Urothelium cell line (cell line): Measurements from ENCODE around the gene NCF4.
A peak's percentile ranks its signal among the peaks of the same experiment; 100 is the strongest.

Experiments used
- DNase-seq: peaks from one replicate; pipeline ENCODE4 v3.0.0; 2011; ENCODE audit warnings: low spot score, mixed read lengths
- FAIRE-seq: peaks from 2 replicates; lab custom pipeline; 2011; peaks lifted over from hg19 to GRCh38; lab: Jason Lieb, UNC

NCF4 gene

DNA sequence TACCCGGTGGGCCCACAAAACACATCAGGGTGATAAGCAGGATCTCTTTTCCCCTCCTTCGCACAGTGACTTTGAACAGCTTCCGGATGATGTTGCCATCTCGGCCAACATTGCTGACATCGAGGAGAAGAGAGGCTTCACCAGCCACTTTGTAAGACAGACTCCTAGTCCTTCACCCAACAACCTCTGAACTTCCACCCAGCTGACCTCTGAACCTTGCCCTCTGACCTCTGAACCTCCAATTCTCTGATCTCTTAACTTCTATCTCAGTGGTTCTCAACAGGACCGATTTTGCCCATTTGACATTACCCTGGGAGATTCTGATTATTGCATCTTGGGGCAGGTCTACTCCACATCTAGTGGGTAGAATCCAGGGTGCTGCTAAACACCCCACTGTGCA, 3.2 kb downstream of the NCF4 start:
- FAIRE-seq (no peak), DNase-seq (no peak)

DNA sequence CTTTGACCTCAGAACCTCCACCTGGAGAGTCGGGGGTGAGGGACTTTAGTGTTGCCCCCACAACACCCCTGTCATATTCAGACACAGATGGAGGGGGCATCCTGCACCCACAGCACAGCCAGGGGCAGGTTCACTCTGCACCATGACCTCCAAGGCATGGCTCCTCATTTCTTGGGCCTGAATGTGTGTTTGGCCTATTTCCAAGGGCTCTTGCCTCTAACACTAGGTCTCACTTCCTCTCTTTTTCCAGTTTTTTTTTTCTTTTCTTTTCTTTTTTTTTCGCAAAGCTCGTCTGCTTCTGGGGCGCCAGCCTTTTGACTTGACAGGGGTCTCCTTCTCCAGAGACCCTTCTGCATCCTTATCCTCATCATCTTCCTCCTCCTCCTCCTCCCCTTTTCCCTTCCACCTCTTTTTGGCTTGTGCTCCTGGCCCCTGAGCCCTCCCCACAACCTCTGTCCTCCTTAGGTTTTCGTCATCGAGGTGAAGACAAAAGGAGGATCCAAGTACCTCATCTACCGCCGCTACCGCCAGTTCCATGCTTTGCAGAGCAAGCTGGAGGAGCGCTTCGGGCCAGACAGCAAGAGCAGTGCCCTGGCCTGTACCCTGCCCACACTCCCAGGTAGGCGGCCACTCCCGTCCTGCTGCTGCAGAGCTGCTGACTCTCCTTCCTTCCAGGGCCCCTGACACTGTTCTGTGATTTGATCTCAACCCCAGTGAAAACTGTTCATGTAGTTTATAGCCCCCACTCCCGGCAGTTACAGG, 3.8 kb downstream of the NCF4 start:
- no peak for DNase-seq
- FAIRE-seq = peak; percentile 37

DNA sequence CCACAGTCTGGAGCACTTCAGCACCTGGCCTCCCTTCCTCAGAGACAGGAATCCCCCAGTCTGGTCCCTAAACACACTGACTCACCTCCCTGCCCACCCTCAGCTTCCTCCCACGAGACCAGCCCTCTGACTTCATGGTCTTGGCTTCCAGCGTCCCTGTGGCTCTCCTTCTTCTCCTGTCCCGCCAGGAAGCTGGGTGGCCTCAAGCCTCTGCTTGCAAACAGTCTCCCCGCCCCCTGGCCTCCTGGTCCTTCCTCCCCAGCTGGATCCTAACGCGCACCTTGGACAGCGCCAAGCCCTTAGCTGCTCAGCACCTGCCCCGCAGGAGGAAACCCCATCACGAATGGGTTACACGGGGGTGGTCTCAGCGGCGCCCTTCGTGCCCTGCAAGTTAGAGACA, 4.5 kb downstream of the NCF4 start:
- FAIRE-seq (peak; percentile 88), DNase-seq (peak; percentile 82)

DNA sequence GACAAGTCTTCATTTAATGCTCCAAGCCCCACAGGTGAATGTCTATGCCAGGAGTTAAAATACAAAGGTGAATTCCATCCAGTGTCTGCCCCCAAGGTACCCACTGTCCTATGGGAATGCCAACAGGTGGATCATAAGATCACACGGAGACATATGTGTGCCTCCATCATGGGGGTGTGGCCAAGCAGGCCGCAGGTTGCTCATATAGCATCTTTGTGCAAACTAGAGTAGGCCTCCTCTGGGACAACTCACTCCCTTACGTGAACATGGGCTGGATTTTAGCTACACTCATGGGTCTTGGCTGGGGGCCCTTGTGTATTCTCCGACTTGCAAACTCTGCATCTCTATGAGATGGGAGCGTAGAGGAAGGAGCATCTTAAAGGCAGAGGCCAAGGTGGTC, 6.9 kb downstream of the NCF4 start:
- no peak for DNase-seq
- no peak for FAIRE-seq

DNA sequence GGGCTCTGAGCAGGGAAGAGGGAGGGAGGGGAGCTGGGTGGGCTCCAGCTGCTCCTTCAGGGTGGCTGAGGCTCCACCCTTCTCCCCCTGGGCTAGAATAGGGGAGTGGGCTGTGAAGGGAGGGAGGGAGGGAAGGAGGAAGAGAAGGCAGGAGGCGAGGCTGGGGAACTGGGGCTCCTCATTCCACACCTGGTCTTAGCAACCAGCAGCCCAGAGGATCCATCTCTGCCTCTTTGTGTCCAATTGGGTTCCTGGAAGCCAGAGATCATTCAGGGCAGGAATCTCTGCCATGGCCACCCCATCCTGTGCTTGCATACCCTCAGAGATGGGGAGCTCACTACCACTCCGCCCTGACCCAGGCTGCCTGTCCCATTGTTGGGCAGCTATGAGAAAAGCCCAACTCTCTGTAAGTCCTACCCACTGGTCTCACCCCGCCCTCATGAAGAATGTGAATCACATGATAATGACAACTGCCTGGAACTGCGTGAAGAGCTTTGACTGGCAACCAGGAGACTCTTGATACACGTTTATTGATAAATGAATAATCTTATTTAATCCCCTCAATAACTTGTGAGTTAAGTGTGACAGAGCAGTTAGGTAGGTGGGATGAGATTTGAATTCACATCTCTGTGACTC, 7.9 kb downstream of the NCF4 start:
- DNase-seq (no peak), FAIRE-seq (no peak)

DNA sequence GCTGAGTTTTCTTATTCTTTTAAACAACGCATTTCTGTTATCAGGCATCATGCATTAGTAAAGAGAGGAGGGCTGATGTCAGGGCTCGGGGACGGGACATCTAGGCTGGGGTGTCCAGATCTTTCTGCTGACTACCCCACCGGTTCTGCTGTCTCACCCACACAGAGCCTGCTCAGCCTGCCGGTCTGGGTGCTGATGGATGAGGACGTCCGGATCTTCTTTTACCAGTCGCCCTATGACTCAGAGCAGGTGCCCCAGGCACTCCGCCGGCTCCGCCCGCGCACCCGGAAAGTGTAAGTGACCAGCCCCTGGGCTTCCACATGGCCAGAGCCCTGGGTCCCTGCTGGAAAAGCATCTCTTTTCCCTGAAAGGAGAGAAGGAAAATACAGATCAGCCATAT, 9.4 kb downstream of the NCF4 start:
- FAIRE-seq (no peak), DNase-seq (peak; percentile 49)

DNA sequence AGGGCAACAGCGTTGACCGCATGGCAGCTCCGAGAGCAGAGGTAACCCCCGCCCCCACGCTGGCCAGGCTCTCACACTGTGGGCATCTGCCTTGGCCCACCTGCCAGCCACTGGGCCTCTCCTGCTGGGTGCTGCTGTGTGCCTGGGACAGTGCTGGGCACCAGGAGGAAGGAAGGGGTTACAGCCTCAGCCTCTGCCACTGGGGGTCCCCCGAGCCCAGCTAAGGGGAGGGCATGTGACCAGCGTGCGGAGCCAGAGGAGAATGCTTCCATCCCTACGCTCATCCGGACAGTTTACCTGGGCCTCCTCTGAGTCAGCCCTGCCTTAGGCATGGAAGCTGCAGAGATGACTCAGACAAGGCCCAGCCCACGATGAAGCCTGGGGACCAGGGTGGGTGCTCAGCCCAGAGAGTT, 10.9 kb downstream of the NCF4 start:
- DNase-seq (peak; percentile 31), FAIRE-seq (peak; percentile 27)

DNA sequence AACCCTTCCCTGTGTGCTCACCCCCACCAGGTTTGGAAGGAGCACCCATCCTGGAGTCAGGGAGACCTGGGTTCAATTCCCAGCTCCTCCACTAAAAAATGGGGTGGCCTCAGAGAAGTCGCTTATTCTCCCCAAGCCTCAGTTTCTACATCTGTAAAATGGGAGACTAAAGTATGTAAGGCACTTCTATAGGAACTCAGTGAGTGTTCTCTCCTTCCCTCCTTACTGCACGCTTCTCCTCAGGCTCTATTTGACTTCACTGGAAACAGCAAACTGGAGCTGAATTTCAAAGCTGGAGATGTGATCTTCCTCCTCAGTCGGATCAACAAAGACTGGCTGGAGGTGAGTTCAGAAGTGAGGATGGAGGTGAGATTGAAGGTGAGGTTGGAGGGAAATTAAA, 11.3 kb downstream of the NCF4 start:
- DNase-seq (no peak), FAIRE-seq (no peak)

DNA sequence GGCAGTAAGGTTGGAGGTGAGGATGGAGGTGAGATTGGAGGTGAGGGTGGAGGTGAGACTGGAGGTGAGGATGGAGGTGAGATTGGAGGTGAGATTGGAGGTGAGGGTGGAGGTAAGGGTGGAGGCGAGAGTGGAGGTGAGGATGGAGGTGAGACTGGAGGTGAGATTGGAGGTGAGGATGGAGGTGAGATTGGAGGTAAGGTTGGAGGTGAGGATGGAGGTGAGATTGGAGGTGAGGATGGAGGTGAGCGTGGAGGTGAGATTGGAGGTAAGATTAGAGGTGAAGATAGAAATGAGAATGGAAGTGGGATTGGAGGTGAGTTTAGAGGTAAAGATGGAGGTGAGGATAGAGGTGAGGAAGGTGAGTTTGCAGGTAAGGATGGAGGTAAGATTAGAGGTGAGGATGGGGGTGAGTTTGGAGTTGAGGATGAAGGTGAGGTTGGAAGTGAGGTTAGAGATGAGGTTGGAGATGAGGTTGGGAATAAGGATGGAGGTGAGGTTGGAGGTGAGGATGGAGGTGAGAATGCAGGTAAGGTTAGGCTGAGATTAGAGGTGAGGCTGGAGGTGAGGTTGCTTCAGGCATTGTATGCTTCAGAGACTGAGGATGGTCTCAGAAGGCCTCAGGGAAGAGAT, 12.2 kb downstream of the NCF4 start:
- DNase-seq (no peak), FAIRE-seq (no peak)

DNA sequence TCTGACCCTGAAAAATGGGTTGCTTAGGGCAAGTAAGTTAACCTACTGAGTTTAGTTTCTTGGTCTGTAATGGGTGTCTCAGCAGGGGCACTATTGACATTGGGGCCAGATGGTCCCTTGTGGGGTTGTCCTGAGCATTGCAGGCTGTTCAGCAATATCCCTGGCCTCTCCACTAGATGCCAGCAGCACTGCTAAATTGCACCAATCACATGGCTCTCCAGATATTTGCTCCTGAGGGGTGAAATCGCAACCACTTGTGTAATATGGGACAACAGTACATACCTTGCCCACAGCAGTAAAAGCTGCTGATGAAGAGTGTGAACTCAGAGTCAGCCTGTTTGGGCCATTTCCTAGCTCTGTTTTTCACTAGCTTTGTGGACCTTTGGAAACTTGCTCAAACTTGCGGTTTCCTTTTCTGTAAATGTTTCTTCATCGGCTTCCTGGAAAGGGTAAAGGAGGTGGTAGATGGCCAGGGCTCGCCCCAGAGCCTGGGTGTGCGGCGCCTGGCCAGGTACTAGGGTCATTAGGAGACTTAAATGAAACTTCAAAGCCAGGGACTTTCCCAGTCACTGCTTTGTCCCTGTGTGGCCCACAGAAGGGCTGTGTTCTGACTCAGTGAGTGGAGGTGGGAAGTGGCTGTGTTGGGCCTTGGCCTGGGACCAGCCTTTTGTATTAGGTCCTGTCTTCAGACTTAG, 13.0 kb downstream of the NCF4 start:
- no peak for FAIRE-seq

DNA sequence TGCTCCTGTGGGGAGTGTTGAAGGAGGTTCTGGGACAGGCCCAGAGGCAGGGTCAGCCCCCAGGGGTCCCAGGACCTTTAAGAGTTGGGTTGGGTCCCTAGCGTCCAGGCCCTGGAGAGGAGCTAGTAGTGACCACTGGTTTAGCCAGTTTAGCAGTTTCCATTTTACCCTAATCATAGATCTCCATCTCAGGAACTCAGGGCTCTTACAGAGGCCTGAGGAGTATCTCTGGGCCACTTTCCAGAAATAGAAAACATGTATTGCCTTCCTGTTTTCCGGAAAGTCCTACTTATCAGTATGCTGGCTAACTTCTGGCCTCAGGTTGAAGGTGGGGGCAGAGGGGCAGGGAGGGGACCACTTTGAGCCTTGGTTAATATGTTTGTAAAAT, 13.5 kb downstream of the NCF4 start:
- DNase-seq (no peak), FAIRE-seq (no peak)

More for the DNA sequence above, 13.0 kb downstream of the NCF4 start:
- DNase-seq = peak; percentile 74

DNA sequence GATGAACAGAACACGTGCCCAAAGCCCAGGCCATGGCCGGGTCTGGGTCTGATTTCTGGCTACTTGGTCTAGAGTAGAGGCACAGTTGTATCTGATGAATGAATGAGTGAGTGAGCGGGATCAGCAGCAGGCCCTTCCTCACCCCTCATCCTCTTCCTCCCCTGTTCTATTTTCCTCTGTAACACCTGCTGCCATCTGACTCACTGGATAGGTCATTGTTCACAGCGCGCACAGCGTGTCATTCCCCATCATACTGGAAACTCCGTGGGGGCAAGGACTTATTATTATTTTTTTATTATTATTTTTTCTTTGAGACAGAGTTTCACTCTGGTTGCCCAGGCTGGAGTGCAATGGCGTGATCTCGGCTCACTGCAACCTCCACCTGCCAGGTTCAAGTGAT, 13.9 kb downstream of the NCF4 start:
- peak; percentile 17 for FAIRE-seq
- DNase-seq = no peak

DNA sequence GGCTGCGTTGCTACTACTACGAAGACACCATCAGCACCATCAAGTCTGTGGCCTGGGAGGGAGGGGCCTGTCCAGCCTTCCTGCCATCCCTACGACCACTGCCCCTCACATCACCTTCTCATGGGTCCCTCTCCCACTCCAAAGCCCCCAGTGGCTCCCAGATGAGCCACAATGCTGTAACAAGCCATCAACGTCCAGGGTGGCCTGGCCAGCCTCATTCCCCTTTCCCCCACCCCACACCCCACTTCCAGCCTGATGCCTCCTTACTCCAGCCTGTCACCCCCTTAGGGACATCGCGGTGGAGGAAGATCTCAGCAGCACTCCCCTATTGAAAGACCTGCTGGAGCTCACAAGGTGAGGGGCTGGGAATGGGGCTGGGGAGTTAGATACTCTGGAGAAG, 14.9 kb downstream of the NCF4 start:
- FAIRE-seq = no peak
- DNase-seq = no peak

DNA sequence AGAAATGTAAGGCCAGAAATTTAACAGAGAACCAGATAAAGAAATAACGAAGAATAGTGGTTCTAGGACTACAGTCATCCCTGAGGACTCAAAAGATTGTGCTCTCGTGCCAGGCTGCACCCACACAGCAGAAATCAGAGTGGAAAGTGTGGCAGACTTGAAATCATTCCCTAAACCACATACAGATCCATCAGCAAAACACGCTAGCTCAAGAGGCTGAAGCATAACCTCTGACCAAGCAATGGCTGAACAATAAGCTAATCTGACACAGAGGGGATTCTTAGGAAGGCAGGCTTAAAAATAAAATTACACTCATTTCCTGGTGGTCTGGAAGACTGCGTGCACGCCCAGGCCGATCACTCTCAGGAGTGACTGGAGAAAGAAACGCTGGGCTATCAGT, 19.0 kb downstream of the NCF4 start:
- FAIRE-seq (no peak), DNase-seq (no peak)

DNA sequence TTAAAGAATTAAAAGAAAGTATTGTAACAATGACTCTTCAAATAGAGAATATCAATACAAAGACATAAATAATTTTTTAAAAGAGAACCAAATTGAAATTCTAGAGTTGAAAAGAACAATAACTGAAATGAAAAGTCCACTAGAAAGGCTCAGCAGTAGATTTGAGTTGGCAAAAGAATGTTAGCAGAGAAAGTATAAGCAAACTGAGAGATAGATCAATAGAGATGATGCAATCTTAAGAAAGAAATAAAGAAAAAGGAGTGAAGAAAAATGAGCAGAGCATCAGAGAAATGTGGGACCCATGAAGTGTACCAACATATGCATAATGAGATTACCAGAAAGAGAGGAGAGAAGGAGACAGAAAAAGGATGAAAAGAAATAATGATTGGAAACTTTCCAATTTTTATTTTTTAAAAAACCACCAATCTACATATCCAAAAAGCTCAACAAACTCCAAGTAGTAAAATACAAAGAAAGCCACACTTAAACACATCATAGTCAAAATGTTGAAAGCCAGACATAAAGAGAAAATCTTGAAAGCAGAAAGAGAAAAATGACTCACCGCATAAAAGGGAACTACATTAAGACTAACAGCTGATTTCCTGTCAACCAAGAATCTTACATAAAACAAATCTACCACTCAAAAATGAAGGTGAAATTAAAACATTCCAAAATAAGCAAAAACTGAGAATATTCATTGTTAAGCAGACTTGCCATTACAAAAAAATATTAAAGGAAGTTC, 20.9 kb downstream of the NCF4 start:
- no peak for FAIRE-seq

DNA sequence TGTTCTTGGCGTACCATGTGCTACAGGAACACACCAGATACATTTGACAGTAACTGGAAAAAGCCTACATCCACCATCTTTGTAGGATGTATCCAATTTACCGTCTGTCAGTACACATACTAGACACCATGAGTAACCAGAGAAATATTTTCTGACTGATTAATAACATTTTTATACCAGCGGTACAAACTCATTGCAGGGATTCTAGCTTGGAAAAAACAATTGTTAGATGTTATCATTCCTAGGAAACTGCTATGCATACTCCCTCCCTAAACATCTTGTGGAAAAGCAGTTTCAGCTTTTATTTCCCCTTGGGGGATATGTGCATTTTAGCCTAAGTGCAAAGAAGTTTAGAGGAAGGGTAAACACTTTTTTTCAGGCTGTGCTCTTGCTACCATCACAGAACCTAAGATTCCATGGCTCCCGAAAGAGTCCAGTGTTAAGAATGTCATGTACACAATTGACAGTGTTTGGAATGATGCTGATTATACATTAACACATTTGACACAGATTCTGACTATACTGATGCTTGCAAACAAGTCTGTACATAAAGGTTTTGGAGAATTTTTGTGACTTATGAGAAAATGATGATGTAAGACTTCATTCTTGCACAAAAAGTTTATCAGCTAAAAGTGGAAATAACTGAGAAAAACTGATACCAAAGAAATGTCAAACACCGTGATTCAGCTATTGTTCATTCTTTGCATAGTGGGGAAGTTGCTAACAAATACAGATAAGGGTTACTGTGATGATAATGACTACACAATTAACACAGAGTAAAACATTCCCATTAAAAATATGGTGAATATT, 23.7 kb downstream of the NCF4 start:
- DNase-seq (no peak), FAIRE-seq (peak; percentile 56)

More for the DNA sequence above, 20.9 kb downstream of the NCF4 start:
- no peak for DNase-seq

DNA sequence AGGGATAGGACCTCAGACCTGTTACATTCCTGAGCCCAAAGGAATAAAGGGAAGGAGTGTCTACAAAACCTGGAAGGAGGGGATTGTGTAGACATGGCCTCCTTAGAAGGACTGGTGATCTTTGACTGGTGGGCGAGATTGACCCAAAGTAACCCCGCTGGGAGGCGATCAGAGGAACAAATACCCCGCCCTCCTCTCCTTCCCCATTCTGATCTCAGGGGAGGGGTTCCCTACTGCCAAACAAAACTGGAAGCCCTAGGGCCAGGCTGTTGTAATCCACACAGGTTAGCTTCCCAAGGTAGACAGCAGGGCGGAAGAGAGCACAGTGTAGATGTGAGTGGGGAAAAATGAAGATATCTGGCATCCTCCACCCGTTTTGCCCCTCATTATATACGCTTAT, 24.7 kb downstream of the NCF4 start:
- no peak for DNase-seq
- FAIRE-seq = no peak

DNA sequence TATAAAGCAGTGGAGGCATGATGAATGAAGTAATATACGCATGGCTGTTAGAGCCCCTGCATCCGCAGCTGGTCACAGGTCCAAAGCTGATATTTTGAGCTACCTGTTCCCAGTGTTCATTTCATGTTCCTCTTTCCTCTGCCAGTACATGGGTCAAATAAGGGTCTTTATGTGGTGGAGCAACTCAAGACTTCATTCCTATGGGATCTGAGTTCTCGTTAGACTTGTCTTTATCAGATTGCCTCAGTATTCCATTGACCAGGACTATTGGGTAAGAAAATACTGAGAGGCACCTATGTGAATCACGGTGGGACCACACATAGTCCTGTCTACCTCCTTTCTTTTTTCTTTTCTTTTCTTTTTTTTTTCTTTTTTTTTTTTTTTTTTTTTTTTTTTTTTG, 25.2 kb downstream of the NCF4 start:
- DNase-seq (no peak), FAIRE-seq (no peak)

DNA sequence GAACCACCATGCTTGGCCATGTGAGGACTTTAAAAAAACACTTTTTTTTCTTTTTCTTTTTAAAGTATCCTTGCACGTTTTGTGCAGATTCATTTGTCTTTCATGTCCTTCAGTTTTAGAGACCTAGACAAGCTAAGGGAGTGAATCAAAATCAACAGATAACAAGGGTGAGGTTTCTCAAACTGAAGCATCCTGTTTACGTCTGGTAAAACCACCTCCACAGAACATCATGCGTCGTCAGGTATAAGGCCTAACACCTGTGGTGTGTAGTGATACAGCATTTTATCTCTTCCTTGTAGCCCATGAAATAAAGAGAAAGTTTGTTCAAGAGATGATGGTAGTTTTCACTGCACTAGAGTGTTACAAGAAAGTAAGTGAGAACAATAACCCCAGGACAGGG, 26.4 kb downstream of the NCF4 start:
- FAIRE-seq = no peak

DNA sequence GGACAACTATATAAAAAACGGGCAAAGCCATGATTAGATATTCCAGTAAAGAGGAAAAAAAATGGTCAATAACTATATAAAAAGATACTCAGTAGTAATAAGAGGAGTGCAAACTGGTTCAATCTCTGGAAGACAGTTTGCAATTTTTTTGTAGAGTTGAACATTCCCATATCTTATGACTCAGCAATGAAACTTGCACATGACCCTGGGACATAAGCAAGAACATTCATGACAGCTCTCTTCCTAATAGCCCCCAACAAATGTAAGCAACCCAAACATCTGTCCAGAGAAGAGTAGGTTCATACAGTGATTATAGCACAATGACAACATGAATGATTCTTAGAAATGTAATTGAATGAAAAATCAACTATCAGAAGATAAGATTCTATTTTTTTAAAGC, 30.8 kb downstream of the NCF4 start:
- DNase-seq = no peak

More for the DNA sequence above, 26.4 kb downstream of the NCF4 start:
- DNase-seq = no peak

More for the DNA sequence above, 30.8 kb downstream of the NCF4 start:
- no peak for FAIRE-seq
